CD4-positive, alpha-beta T cell treated with Interleukin-6 for 4 hours (primary cell): ENCODE measurements around the gene MND1.
A peak's percentile ranks its signal among the peaks of the same experiment; 100 is the strongest.
"Not testable (repeated sequence)": the region's sequence is repeated elsewhere in the genome, so short reads cannot be mapped to it uniquely, and the experiment has no call there.

ENCODE experiments used
- DNase-seq: peaks from one replicate; pipeline ENCODE4 v3.0.0-alpha.2; 2020; ENCODE audit warnings: mixed read lengths

Gene MND1

DNA sequence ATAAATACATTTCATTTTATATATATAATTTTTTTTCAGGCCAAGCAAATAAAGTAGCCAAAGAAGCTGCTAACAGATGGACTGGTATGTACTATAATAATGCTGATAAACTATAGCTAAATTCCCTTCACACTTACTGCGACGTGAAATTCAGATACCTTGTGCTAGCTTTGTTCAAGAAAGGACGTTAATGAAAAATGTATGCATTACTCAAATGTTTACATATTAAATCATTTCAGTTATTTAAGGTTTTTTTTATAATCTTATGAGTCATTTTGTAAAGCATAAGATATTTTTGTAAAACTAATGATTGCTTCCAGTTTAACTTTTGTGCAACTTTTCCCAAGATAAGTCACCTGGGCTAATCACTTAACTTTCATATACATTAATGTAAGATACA, 64.4 kb downstream of the MND1 start:
- no peak for DNase-seq

DNA sequence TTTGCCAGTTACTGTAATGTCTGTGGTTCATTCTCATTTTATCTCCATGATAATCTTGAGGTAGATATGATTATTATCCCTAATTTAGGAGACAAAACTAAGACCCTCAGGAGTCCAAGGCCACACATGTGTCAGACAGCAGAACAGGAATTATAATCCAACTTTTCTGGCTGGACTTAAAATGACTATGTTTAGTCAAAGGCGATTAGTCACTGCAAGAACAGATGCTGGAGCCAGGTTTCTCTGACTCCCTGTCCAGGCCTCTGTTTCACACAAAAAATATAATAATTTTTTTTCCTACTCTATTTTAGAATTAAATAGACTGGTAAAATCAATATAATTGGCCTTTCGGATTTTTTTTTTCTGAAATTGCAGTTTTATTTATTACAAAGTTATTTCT, 64.9 kb downstream of the MND1 start:
- DNase-seq = no peak

GRCh38 chr4:153409924-153410501, 65.5 kb downstream of the MND1 start:
- no peak for DNase-seq

DNA sequence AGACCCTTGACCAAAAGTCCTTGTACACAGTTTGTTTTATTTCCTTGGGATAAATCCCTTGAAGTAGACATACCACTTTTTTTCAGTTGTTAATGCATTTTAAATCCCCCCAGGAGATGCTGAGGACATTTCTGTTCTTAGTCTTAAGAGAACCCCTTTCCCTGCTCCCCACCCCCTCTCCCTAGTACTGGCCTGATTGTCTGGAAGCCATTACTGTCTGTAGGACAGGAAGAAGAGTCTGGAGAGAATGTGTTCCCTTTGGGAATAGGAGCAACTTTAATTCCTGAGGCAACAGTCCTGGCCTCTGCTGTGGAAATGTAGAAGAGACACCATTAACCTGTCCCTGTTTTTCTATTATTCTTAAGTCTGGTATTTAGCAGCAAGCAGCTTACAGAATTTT, 69.4 kb downstream of the MND1 start:
- DNase-seq = no peak

GRCh38 chr4:153416456-153416855, 72.0 kb downstream of the MND1 start:
- not testable (repeated sequence) for DNase-seq

DNA sequence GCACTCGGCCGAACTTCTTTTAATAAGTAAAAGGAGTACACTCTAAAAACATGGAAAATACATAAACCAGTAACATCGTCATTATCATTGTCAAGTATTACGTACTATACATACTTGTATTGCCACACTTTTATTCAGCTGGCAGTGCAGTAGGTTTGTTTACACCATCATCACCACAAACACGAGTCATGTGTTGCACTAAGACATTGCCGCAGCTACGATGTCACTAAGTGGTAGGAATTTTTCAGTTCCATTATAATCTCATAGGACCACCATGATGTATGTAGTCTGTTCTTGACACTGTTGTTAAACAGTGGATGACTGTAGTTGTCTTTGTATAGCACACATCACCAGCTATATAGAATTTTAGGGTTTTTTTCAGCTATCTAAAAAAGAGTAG, 73.6 kb downstream of the MND1 start:
- DNase-seq = no peak

DNA sequence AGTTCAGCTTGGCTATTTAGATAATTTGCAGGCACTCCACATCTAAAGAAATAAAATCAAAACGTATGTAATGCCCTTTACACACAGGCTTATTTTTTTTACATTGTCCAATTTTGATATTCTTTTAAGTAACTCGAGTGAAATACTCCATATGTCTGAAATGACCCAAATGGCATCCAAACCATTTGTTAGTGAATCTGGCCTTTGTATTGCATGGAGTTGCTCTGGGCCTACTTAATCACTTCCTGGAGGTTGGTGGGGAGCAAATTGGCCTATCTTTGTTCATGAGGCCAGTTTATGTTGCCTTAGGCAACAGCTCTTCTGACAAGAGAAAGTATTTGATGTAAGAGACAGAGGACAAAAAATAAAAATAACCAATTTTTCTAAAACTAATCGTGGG, 74.1 kb downstream of the MND1 start:
- no peak for DNase-seq

- no peak for DNase-seq
Observed at GRCh38 chr4:153419029-153419428, 74.5 kb downstream of the MND1 start.

DNA sequence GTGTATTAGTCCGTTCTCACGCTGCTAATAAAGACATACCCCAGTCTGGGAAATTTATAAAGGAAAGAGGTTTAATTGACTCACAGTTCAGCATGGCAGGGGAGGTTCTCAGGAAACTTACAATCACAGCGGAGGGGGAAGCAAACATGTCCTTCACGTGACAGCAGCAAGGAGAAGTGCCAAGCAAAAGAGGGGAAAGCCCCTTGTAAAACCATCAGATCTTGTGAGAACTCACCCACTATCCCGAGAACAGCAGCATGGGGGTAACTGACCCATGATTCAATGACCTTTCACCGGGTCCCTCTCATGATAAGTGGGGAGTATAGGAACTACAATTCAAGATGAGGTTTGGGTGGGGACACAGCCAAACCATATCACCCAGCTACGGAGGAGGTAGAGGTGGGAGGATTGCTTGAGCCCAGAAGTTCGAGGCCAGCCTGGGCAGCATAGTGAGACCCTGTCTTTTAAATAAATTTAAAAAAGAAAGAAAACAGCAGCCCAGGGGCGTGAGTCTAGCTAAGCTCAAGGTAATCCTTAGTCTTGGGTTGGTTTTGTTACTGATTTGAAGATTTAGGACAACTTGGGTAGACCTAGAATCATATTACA, 75.3 kb downstream of the MND1 start:
- no peak for DNase-seq

- no peak for DNase-seq
Observed at GRCh38 chr4:153420361-153420760, 75.9 kb downstream of the MND1 start.

GRCh38 chr4:153421941-153422340, 77.5 kb downstream of the MND1 start:
- no peak for DNase-seq

- no peak for DNase-seq
Observed at GRCh38 chr4:153426207-153426885, 81.9 kb downstream of the MND1 start.

DNA sequence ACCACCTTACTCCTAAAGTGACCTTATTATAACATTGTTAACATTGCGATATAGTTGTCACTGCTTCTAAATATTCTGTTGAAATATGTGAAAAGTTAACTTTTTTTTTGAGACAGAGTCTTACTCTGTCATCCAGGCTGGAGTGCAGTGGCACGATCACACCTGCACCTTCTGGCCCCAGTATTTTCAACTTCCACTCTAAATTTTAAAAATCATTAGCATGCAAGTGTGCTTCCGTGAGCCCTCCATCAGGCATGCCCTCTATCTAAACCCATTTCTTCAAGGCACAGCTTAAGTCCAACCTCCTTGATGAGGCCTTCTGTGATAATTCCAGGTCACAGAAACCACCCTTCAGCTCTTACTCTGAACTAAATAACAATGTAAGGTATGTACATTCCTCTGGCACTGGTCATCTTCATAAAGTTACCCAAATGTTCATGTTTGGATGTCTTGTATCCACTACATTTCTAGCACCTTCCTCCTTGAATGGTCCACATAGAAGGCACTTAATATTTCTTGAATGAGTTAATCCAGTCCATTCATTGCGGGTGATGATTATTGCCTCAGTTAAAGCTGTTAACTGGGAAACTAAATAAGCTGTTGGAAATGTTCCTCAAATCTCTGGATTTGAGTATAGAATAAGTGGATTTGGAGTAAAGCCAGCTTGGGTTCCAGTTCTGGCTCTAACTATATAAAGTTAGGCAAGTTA, 83.0 kb downstream of the MND1 start:
- no peak for DNase-seq

- DNase-seq = peak; percentile 40
Observed at GRCh38 chr4:153428941-153429475, 84.5 kb downstream of the MND1 start.

DNA sequence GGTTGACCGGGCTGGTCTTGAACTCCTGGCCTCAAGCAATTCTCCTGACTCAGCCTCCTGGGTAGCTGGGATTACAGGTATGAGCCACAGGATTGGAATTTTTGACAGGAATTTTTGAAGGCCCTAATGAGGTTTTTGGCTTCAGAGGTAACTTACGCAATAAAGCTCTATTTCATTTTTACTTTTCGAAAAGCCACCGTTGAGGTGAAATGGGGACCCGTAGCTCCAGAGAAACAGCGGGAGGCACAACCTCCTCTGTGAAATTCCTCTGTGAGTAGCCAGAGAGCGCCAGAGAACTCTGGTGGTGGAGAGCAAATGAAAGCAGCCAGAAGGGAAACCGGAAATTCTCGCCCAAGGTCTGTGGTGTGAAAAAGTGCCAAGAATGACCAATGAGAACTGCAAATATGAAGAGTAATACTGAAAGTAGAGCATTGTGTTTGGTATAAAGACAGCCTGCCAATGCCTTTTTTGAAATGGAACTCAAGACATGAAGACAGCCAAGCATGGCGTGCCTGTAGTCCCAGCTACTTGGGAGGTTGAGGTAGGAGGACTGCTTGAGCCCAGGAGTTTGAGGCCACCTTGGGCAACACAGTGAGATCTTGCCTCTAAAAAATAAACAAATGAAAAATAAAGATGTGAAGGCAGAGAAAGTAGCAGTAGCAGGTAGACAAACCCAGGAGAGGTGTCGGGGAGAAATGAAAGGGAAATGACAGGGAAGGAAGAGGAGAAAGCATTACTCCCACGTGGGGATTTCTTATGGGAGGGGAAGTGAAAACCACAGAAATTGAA, 88.7 kb downstream of the MND1 start:
- DNase-seq = peak; percentile 74

DNA sequence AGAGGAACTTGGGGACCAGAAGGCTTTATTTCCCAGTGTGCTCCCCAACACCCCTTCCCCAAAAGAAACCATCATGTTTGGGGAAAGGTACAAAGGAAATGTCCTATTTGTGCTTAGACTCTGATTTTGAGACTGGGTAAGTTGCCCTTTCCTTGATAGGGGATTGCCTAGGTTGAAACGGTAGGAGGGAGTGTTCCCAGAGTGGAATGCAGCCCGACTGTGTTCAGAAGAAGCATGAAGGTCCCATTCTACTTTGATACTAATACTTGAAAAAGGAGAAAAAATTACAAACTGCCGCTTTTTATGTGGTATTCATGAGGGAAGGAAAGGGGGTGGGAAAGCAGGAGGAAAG, 89.2 kb downstream of the MND1 start:
- DNase-seq = no peak

DNA sequence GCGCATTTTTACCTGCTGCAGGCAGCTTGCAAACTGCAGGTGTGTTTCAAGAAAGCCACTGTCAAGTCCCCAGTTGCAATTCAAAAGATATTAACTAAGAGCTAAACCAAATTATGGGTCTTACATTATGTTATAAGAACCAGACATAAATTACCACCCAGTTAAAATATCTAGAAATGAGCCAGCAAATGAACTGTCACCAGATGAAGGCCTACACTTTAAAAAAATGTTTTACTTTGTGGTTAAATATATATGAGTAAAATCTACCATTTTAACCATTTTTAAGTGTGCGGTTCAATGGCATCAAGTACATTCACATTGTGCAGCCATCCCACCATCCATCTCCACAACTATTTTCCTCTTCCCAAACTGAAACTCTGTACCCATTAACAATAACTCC, 89.7 kb downstream of the MND1 start:
- no peak for DNase-seq

DNA sequence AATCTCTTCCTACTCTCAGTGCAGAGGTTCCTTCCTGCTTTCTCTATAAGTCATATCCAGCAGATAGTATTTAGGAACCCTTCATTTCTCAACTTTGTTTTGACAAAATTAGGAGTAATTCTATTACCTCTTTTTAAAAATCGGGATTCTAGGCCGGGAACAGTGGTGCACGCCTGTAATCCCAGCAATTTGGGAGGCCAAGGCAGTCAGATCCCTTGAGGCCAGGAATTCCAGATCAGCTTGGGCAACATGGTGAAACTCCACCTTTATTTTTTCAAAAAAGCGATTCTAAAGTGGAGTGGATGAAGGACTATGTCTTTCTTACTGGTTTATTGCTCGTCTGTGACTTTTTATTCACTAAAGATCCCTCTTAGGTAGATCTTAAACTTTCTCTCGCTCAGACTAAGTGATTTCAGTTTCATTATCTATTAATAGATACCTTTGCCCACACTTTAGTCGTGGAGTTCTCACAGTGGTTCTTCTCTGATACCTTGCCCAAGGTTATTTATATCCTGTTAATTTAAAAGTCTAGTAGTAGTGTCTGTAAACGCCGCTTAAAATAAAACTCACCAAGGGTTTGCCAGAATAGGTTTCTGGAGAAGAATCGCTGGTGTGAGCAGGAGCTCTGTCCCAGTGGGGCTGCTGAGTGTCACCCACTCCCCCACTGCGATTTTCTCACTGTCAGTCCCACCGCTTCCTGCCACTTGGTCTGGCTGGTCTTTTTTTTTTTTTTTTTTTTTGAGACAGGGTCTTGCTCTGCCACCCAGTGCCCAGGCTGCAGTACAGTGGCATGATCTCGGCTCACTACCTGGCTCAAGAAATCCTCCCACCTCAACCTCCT, 94.6 kb downstream of the MND1 start:
- peak; percentile 59 for DNase-seq

GRCh38 chr4:153439831-153440230, 95.3 kb downstream of the MND1 start:
- DNase-seq = no peak

DNA sequence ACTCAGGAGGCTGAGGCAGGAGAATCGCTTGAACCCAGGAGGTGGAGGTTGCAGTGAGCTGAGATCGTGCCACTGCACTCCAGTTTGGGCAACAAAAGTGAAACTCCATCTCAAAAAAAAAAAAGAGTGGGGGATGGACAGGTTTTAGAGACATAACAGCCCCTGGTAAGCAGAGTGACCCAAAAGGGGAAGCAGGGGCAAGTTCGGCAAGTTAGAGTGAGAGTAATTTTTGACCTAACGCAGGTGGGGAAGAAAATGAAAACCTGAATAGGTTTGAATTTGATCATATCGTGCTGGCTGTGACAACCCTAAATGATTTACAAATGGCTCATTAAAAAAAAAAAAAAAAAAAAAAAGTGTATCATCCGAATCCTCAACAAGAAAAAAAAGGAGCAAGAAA, 96.0 kb downstream of the MND1 start:
- no peak for DNase-seq

GRCh38 chr4:153447175-153447905, 102.9 kb downstream of the MND1 start:
- no peak for DNase-seq
